GM19023 (cell line): ENCODE measurements around the gene CD300E.
"Not testable (repeated sequence)": the region's sequence is repeated elsewhere in the genome, so short reads cannot be mapped to it uniquely, and the experiment has no call there.

Experiments used
- ATAC-seq: cut with Tn5 transposase; IDR thresholded peaks from one replicate; pipeline ENCODE4 v1.9.1; 2021; ENCODE audit warnings: mild to moderate bottlenecking, moderate library complexity; ENCODE audit not compliant: unreplicated experiment

The CD300E gene

DNA sequence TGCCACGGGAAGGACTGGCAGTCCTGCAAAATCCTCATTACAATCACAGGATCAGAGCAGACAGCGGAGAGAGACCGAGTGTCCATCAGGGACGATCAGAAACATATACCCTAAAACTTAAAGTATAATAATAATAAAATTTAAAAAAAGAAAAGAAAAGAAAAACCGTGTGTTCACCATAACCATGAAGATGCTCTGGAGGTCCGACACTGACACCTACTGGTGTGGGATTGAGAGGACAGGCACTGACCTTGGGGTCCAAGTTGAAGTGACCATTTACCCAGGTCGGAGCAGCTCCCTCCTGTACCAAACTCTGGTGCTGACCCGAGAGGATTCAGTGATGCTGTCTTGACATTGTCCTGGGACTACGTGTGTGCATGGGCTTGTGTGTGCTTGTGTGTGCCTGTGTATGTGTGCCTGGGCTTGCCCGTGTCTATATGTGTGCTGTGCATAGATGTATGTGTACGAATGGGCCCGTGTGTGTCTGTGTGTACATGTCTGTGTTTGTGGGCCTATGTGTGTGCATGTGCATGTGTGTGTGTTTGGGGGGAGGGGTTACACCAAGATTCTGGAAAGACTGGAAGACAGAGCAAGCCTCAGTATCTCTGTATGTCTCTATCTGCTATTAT lies 21.5 kb downstream of the CD300E start:
- no peak for ATAC-seq

DNA sequence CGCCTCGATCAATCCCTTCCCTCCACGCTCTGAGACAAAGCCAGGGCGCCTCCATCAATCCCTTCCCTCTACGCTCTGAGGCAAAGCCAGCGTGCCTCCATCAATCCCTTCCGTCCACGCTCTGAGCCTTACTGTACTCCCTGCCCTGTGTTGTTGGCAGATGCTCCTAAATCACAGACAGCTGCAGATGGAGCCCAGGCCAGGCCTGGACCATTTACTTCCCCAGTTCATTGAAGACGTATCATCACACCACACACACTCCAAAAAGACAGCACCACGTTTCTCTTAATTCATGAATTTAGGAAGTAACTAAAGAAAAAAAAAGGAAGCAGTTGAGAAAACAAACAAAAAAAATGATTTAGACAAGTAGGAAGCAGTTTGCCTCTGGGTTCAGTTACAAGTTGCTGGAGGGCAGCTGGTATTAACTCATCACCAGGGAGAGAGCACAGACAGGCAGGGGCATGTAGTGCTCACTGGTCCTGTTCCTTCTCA lies 24.0 kb downstream of the CD300E start:
- ATAC-seq, result no peak

DNA sequence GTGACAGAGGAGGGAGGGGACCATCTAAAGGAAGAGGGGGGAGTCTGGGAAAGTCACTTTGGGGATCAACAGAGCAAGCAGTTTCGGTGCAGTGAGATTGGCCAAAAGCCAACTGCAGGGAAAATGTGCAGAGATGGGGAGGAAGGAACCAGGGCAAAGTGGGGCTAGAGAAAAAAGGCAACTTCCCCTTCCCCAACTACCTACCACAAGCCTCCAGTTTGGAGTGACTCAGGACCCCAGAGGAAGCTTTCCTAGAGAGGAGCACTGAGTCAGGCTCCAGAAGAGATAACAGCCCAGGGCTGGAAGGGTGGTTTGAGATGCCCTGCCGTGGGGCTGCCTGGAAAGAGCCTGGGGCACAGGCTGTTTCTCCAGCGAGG lies 24.5 kb downstream of the CD300E start:
- ATAC-seq, result no peak

DNA sequence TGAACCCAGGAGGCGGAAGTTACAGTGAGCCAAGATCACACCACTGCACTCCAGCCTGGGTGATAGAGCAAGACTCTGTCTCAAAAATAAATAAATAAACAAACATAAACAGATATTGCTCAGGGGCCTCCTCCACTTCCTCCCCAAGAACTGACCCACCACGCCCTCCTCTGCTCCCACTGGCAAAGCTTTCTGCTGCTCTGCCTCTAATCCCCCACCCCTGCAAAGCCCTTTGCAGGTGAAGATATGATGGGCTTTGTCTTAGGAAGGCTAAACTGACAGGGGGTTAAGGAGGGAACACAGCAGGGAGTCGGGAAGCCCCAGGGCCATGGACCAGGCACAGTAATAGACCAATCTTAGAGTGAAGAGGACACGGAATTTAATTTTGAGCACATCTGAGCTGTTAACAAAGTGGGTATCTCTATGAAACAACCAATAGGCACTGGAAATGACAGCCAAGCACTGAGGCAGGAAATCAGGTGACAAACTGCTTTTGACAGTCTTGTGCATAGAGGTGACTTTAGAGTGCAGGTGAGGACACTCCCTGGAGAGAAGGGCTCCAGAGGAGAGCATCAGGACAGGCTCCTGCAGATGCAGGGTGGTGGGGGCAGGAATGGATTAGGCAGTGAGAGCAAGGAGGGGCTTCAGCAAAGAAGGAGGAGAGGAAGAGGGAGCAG lies 25.1 kb downstream of the CD300E start:
- no peak for ATAC-seq

DNA sequence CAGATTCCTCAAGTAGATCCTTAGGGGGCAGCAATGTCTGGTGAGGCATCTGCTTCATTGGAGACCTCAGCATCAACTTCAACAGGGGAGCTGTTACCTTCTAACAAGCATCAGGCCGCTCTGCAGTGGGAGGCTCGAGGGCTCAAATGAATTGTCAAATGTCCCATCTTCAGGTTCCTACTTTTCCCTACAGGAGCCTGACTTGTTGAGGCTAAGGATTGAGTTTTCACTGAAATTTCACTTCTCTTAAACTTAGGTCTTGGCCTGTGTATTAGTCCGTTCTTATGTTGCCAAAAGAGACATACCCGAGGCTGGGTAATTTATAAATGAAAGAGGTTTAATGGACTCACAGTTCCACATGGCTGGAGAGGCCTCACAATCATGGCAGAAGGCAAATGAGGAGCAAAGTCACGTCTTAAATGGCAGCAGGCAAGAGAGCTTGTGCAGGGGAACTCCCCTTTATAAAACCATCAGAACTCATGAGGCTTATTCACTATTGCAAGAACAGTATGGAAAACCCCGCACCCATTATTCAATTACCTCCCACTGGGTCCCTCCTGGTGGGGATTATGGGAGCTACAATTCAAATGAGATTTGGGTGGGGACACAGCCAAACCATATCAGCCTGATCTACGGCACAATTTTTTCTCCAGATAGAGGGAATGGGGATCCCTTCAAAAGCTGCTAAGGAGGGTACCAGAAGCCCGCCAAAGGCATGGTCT lies 26.3 kb downstream of the CD300E start:
- no peak for ATAC-seq

DNA sequence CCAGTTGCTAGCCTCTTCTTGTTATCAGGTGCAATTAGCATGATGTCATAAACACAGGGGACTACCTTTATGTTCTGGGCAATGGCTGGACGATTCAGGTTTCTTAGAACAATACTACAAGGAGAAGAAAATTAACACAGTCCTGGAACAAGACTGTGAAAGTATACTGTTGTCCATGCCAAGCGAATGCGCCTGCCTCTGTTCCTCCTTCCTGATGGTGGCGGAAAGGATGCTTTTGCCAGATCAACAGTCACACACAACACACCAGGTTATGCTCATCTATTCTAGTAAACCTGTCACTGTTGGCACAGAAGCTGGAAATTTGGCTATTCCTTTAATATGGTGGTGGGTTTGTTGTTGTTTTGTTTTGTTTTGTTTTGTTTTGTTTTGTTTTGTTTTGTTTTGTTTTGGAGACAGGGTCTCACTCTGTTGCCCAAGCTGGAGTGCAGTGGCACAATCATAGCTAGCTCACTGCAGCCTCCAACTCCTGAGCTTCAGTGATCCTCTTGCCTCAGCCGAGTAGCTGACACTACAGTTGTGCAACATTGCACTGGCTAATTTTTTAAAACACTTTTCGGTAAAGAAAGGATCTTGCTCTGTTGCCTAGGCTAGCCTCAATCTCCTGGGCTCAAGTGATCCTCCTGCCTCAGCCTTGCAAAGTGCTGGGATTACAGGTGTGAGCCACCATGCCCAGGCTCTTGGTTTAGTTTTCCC lies 28.3 kb downstream of the CD300E start:
- no peak for ATAC-seq

DNA sequence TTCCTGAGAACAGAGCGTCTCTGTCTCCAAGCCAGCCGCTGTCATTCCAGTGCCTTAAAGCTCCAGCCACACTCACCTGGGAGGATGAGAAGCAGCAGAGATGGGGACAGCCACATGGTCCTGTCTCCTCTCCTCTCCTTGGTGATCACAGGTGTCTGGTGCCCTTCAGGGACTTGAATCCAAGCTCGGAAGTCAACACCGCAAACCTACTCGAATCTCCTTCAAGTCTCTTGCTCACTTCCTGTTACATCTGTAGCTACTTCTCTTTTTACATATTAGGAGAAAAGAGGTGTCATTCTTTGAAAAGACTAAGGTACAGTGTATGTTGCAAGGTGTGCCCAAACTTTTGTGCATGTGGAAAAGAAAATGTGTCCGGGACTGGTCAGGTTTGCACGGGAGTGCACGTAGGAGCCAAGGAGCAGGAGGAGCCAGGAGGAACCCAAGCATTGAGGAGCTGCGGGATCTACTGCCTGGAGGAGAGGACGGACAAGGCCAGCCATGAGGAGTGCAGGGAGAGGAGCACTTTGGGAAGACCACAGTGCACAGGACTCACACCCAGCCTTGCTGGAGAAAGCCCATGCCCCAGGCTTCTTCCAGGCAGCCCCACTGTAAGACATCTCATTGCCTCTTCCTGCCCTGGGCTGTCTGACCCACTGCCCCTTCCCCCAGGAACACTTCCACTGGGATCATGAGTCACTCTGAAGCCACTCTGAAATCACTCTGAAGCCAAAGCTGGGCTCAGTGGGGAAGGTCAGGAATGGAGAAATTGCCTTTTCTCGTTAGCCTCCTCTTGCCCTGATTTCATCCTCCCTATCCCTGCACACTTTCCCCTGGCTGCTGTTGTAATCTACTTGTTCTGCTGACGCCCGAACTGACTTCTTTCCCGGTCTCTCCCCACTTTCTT lies 31.2 kb downstream of the CD300E start, which contains the start of gene CD300LD:
TSS of gene CD300LD (minus strand) at position 197 of the 904 bp plus-strand sequence. CDS start at position 116, 81 bp downstream.
- ATAC-seq, result no peak

DNA sequence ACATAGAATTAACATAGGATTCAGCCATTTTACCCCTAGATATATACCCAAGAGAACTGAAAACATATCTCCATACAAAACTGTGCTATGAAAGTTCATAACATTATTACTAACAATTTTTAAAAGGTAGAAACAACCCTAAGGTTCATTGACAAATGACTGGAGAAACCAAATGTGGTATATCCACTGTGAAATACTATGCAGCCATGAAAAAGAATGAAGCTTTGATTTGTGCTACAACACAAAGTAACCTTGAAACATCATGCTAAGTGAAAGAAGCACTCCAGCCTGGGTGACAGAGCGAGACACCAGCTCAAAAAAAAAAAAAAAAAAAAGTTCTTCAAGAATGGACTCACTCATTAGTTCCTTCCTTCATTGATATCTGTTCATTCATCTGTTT lies 32.0 kb downstream of the CD300E start:
- ATAC-seq, result no peak

DNA sequence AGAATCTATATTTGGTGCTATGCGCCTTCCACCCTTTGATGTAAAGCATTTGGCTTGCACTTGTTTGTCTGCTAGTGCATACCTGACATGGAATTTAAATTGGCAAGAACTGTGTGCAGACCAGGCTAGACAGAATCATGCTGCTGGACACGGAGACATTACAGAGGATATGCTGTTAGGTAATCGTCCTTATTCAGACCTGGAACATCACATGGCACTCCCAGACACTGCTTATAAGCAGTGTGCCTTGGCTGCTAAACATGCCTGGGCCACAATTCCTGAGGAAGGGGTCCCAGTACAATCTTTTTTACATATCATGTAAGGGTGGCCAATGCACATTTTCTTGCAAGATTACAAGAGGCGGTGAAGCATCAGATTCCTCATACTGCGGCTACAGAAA lies 37.8 kb downstream of the CD300E start:
- no peak for ATAC-seq

DNA sequence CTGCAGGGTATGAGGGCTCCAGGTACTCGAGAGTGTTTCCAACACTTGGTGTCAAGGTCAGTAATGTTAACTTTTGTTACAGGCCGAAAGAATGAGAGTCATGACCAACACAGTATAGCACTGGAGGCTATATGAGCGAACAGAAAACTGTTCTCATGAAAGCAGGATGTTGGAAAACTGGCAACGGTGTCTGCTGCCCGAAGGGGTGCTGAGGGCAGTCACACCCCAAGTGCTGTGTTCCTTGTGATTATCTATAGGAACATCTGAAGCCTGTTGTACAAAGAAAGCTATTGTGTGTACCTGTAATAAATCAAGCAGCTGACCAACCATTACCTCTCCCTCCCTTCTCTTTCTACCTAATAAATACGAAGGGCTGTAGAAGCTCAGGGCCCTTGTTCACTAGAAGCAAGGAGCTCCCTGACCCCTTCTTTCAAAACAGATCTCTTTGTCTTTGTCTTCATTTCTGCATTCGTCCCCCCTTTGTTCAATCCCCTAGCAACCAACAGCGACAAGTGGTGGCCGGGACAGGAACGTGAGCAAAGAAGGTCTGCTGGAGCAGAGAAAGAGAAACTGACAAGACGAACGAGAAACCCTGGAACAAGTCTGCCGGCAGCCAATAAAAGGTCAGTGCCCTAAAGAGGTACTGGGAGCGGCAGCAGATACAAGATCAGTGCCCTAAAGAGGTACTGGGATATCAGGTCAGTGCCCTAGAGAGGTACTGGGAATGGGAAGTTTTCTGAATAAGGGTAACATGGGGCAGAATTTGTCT lies 39.1 kb downstream of the CD300E start:
- ATAC-seq, result no peak

DNA sequence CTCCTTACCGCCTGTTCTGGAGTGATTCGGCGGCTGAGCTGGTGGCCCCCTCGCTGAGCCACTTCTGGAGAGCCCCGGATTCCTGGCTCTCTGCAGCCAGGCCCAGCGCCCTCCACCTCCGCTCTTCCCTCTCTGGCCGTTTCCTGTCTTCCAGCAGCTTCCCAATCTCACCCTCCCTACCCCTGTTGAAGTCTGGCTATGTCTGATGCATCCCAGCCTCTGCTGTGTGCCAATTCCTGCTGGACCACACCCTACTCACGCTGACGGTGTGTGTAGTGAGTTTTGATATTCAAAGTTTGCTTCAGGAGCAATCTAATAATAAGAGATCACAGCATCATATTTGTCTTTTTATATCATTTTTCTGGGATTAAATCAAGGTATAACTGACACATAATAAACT lies 40.9 kb downstream of the CD300E start:
- ATAC-seq, result no peak

DNA sequence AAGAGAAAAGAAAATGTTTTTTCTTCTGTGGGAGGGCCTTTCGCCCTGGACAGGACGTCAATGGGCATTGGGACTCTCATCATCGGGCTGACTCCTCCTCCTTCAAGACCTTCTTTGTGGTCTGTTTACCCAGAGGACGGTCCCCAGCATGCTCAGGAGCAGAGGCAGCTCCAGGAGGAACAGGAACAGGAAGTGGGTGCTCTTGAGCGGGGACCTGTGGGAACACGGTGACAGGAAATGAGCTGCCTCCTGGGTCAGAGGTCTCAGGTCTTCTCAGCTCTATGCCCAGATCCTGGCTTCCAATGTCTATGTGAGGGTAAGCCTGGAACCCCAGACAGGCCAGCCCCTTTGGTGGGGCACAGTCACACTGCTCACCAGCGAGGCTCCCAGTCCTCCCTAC lies 43.6 kb downstream of the CD300E start:
- ATAC-seq, result no peak

DNA sequence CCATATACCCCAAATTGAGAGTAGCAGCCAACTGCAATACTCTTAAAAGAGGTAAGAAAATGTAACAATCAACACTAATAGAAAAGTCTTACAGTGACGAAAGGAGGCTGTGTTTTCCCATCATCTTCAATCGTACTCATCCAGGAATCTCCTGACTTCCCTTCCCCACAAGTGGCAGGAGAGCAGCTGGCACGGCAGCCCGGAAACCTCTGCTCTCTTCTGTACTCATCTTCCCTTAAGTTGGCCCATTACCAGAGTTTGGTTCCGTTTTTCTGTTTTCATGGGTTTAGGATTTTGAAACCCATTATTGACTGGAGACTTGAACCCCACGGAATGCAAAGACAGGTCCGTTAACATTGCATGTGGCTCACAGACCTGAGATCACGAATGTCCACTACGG lies 44.6 kb downstream of the CD300E start:
- ATAC-seq, result no peak

DNA sequence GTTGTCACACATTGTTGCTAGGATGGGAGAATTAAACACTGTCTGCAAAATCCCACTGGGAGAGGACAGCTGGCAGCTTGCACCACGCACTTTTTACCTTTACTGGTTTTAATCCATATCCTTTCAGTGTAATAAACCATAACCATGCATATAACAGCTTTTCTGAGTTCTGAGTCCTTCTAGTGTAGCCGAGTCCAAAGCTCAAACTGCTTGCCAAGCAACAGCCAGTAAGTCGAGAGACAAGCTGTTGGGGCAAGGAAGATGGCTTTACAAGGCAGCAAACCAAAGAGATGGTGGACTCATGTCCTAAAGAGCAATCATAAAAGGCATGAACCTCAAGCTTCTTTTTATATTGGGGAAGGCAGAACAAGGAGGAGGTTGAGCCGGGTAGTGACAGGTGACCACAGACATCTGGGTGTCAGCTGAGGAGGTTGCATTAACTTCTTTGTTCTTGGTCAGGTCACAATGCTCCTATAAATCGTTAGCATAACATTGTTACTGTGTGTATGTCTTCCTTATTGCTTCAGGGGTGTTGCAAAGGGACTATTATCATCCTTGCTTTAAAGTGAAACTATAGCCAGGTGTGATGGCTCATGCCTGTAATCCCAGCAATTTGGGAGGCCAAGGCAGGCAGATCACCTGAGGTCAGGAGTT lies 48.9 kb downstream of the CD300E start:
- no peak for ATAC-seq

DNA sequence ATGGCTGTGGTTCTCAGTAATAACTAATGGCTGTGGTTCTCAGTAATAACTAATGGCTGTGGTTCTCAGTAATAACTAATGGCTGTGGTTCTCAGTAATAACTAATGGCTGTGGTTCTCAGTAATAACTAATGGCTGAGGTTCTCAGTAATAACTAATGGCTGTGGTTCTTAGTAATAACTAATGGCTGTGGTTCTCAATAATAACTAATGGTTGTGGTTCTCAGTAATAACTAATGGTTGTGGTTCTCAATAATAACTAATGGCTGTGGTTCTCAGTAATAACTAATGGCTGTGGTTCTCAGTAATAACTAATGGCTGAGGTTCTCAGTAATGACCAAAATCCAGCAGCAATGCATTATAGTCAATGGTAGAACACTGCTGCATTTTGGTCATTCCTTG lies 49.9 kb downstream of the CD300E start:
- ATAC-seq, result not testable (repeated sequence)

DNA sequence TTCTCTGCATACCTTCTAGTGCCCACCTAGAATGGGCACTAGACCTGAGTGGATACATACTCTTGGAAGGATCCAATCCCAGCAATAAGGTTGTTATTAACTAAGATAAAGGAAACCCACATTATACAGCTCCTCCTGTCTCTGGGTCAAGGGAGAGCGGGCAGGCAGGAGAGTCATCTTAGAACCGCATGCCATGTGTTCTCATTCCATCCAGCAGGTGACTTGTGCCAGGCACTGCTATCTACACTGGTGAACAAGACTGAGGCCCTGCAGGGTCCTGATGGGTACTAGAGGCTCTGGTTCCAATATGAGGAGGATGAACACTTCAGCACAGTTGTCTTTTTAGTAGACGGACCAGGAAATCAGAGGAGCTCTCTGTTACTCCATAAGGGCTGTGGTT lies 50.4 kb downstream of the CD300E start:
- ATAC-seq, result no peak

DNA sequence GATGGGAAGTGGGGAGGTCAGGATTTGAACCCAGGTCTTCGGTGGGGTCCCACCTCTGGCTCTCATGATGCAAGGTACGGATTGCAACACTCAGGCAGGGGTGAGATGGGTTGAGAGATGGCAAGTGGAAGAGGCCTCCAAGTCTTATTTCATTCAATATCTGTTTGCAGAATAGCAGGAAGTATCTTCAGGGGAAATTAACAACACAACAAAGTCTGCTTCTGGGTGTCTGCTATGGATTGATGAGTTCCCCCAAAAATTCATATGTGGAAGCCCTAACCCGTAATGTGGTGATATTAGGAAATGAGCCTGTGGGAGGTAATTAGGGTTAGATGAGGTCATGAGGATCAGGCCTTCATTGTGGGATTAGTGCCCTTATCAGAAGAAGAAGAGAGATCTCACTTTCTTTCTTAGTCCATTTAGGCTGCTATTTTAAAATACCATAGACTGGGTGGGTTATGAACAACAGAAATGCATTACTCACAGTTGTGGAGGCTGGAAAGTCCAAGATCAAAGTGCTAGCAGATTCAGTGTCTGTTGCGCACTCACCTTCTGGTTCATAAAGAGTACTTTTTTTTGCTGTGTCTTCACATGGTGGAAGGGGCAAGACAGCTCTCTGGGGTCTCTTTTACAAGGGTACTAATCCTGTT lies 51.8 kb downstream of the CD300E start:
- no peak for ATAC-seq
